TTC549 (cell line): ENCODE data around the gene CDY2B.
"Not testable (repeated sequence)": the region's sequence is repeated elsewhere in the genome, so short reads cannot be mapped to it uniquely, and the experiment has no call there.

Experiments used
- FAIRE-seq: peaks from 2 replicates; lab custom pipeline; 2012; peaks lifted over from hg19 to GRCh38; lab: Jason Lieb, UNC

The CDY2B gene

GRCh38 chrY:17880120-17880519 is at the start of gene CDY2B:
Gene CDY2B (minus strand): TSS chrY:17880220. CDS start chrY:17879892, 328 bp downstream.
- not testable (repeated sequence) for FAIRE-seq

DNA sequence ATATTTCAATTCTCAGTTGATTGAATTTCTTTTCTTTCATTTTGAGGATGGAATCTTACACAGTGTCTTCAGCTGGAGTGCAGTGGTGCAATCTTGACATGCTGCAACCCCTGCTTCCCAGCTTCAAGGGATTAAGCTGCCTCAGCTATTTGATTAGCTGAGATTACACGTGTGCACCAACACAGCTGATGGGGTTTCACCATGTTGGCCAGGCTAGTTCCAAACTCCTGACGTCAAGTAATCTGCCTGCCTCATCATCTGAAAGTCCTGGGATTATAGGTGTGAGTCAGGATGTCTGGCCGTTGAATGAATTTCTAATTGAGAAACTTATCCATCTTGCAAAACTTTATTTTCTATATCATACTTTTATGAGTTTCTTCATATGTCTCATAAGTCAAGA is 28.0 kb upstream of the CDY2B start:
- FAIRE-seq = not testable (repeated sequence)

GRCh38 chrY:17907351-17907750 is 27.3 kb upstream of the CDY2B start:
- FAIRE-seq = not testable (repeated sequence)

GRCh38 chrY:17881697-17882096 is 1.7 kb upstream of the CDY2B start:
- FAIRE-seq = not testable (repeated sequence)

DNA sequence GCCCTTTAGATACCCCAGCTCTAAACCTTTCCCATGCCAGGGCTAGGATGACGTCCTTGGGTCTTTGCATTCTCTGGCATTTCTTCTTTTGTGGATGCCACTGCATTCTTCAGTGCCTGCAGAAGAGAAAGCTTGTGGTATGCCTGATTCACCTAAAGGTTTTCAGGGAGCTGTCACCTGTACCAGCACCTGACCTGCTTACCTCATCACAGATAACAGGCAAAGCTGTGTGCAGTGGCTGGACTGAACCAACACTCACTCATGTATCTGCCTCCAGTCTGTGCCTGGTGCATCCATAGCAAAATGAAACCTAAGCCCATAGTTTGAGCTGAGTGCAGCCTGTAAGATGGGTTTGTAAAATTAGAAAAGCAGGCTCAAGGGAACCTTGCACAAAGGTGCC is 3.3 kb downstream of the CDY2B start:
- not testable (repeated sequence) for FAIRE-seq

DNA sequence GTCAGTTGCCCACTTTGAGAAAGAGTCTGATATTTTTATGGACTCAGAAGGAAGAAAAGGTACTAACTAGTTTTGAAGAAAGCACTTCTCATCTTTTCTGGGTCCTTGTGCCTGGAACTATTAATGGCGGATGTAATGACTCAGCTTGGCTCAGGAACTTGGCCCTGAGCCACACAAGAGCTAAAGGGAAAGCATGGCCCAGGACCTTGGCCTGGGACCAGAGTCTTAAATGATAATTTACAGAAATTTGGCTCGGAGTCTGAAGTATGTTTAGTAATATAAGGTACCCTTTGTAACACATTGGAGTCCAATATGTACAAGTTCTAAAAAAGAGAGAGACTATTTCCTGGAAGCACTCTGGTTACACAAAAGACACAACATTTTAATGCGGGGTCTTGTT is 4.6 kb downstream of the CDY2B start:
- not testable (repeated sequence) for FAIRE-seq

DNA sequence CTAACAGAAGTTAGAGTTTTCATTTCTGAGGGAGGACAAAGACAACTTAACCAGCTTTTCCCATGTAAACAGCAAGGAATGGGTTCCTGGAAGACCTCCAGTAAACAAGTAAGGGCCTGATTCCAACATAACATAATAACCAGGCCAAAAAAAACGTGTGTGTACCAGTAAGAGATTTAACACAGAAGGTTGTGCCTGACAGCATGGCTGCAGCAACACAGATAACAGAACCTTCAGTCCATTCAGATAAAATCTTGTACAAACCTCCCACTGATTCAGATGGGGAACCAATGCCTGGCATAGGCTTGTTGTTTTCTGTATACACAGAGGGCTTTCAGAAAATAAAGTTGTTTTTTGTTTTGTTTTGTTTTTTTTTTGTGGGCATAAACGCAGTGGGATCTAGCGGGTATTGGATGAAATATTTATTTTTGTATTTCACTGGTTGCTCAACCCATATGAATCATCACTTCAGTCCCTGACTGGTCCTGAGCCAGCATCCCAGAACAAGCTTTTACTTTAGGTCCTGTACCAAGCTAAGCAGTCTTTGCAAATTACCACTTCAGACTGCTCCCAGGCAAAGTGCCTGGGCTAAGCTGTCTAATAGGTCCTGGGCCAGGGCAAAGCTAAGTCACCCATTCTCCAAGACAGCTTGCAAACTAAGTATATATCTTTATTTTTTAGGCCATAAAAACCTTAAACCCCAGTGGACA is 8.7 kb downstream of the CDY2B start:
- FAIRE-seq = not testable (repeated sequence)

DNA sequence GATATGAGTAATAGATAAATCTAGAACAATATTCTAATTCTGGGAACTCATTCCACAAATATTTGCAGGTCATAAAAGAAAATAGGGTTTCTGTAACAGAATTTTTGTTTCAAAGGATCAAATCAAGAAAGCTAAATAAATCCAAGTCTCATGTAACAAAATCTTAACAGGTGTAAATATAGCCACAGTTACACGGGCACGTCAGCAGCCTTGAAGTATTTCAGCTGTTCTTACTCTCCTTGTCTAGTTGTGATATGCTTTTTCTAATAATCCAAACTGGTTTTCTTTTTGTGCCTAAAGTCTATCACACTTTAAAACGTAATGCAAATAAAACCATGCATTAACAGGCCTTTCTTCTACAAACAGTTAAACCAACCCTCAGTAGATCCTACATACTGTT is 9.3 kb downstream of the CDY2B start:
- not testable (repeated sequence) for FAIRE-seq

DNA sequence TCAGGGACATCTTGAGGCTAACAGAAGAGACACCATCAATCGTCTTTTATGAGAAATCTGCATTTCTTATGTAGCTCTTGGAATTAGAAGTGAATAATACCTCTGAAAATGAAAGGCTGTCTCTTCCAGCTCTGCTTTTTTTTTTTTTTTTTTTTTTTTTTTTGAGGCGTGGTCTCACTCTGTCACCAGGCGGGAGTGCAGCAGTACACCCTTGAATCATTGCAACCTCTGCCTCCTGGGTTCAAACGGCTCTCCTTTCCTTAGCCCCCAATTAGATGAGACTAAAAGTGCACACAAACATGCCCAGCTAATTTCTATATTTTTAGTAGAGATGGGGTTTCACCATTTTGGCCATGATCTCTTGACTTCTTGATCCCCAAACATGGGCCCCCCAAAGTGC is 12.2 kb downstream of the CDY2B start:
- FAIRE-seq = not testable (repeated sequence)

DNA sequence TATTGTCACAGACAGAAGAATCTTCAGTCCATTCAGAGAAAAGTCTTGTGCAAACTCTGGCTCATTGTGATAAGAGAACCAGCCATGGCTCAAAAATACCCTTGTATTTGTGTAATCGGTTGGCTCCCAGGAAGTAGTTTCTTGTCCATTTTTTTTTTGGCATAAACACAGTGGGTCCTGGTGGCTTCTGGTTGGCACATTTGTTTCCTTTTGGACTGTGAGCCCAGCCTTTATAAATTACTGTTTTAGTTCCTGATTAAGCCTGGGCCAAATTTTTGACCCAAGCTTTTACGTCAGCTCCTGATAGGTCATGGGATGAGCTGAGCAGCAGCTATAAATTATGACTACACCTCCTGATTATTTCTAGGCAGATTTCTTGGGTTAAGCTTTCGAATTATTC is 19.4 kb downstream of the CDY2B start:
- not testable (repeated sequence) for FAIRE-seq

GRCh38 chrY:17856963-17857848 is 22.8 kb downstream of the CDY2B start:
- not testable (repeated sequence) for FAIRE-seq

DNA sequence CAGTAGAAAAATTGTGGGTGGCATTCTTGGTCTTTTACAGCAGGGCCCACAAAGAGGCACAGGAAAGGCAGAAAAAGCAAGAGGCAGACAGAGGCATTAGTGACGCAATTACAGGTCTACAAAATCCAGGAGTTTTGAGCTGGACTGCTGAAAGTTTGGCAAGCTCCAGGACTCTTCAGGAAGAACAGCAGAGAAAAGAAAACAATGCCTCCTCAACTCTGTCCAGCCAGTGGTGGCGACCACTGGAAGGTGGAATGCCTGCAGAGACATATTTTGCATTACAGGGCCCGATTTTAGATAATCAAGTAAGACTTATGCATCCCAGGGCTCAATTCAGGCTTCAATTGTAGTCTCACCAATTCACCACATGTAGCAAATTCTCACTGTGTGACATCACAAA is 23.5 kb downstream of the CDY2B start:
- FAIRE-seq = not testable (repeated sequence)

DNA sequence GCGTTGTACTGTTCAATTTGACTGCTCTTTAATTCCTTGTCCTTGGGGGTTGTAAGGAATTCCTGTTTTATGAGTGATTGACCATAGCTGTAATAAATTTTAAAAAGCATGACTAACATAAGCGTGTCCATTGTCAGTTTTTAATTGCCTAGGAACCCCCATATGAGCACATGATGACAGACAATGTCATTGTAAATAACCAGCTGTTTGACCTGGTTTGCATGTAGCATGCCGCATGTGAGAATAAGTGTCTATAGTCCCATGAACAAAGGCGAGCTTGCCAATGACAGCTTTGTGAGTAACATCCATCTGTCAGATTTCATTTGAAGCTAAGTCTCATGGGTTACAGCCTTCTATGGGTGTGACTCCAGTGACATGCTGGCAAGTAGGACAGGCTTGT is 30.9 kb downstream of the CDY2B start:
- FAIRE-seq = not testable (repeated sequence)

DNA sequence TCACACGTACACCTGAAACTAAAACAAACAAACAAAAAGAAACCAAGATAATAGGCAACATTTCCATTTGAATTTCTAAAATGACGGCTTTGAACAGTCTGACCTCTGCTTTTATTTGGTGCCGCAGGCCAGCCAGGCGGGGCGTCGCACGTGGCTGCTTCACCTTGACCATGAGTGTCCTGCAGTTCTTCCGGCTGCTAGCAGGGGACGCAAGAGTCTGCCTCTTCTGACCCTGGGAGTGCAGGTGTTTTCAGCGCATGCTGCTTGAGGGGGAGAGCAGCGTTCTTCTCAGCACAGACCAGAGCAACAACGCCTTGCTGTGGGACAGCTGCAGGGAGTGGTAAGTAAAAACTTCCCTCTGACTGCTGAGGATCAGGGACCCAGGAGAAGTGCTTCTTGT is 47.9 kb downstream of the CDY2B start:
- not testable (repeated sequence) for FAIRE-seq
